AG04449 (cell line): ENCODE data around the gene SLC37A1.

Experiments
- CTCF ChIA-PET: fragments of 350-600 bp; formaldehyde crosslinking; extraction: SDS; loops from one replicate; lab custom pipeline; 2021; ENCODE audit warnings: antibody characterized with exemption; lab: Yijun Ruan, JAX
- POLR2A ChIA-PET: fragments of 400-600, 350-600 bp; formaldehyde crosslinking; extraction: SDS; loops from one replicate; lab custom pipeline; 2020; ENCODE audit warnings: antibody characterized with exemption, inconsistent platforms; lab: Yijun Ruan, JAX
- DNase-seq: peaks from one replicate; pipeline ENCODE4 v3.0.0-alpha.2; 2010; ENCODE audit warnings: low read depth, low spot score
- H3K4me3 ChIP-seq: 2 replicates; pipeline ENCODE4 v1.5.1; 2011; ENCODE audit warnings: low read depth, mild to moderate bottlenecking, control low read depth, low read length
- CTCF ChIP-seq: IDR thresholded peaks from one replicate; pipeline ENCODE4 v1.5.1; 2011; ENCODE audit warnings: mild to moderate bottlenecking, moderate library complexity, low read length, control low read depth, inconsistent platforms; ENCODE audit not compliant: insufficient read depth; ENCODE audit errors: missing control alignments

Gene SLC37A1

DNA sequence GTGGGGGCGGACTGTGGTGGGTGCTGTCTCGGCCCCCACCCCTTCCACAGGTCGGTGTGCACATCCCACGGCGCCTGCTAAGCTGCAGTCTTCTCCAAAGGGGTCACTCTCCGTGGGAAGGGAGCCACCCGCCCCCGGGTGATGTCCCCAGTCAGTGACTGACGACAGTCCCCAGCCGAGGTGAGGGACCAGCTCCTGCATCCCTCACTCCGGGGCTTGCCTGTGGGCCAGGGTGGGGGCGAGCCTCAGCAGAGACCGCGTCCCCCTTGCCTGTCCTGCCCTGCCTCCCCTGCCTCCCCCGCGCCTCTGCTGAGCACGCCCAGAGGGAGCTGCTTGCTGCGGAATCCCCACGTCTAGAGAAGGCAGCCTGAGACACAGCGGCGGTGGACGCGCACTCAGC is 103.8 kb downstream of the SLC37A1 start:
- ChIA-PET POLR2A (no interaction called here), CTCF (no interaction called here)
- no peak for DNase-seq
- no peak for TF ChIP-seq CTCF
- no peak overlapping the region for H3K4me3 ChIP-seq

- CTCF ChIA-PET: interaction anchor here (0.9 kb wide), 1 partner anchor 27 kb away, joined by 3 read pairs; no protein-coding TSS in a partner anchor
- no peak overlapping the region for H3K4me3 ChIP-seq
- POLR2A ChIA-PET: no interaction called here
- no peak for TF ChIP-seq CTCF
- no peak for DNase-seq
Observed at GRCh38 chr21:42618707-42619102, 105.1 kb downstream of the SLC37A1 start.

- no peak overlapping the region for H3K4me3 ChIP-seq
- CTCF ChIA-PET: interaction anchor here (0.9 kb wide), 1 partner anchor 26 kb away, joined by 3 read pairs; no protein-coding TSS in a partner anchor
- no peak for DNase-seq
- no peak for TF ChIP-seq CTCF
- POLR2A ChIA-PET: no interaction called here
Observed at GRCh38 chr21:42619166-42619565, 105.5 kb downstream of the SLC37A1 start.

DNA sequence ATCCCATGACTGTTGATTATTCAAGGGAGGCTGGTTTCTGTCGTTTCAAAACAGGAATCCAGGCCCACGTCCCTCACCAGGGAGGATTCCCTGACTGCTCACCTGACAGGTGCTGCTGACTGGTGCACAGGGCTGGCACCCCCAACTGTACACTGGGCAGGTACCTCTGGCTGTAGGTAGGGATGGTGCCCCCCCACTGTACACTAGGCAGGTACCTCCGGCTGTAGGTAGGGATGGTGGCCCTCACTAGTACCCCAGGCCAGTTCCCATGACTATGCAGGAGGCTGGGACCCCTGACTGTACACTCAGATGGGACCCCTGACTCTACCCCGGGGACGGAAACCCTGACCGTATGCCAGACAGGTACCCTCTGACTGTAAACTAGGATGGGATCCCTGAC is 106.2 kb downstream of the SLC37A1 start:
- DNase-seq: no peak
- ChIA-PET POLR2A (no interaction called here), CTCF (no interaction called here)
- no peak for TF ChIP-seq CTCF
- H3K4me3 ChIP-seq: no peak overlapping the region

DNA sequence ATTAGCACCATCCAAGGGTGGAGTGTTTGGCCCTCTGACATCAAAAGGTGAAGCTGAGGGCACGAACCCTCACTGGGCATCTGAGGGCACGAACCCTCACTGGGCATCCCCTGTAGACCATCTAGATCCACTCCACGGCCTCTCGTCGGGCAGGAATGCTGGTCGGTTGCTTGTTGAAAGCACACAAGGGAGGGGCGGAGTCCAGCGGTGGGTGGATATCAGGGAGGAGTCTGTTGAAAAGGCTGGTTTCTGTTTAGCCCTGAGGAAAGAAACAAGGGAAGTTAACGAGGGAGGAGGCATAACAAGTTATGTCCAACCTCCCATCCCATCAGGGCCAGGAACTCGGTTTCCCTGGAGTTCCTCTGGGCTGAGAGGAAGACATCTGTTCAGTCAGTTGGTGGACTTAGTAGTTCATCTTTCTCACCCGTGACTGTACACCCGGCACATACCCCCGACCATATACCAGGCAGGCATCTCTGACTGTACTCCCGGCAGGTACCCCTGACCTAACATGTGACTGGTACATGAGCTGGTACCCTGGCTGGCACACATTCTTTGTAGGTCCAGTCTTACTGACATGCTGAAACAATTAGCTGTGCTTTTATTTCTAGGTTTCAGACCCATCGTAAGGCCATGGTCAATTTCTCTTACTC is 107.6 kb downstream of the SLC37A1 start:
- no peak for TF ChIP-seq CTCF
- POLR2A ChIA-PET: no interaction called here
- CTCF ChIA-PET: no interaction called here
- H3K4me3 ChIP-seq: no peak overlapping the region
- DNase-seq: no peak

DNA sequence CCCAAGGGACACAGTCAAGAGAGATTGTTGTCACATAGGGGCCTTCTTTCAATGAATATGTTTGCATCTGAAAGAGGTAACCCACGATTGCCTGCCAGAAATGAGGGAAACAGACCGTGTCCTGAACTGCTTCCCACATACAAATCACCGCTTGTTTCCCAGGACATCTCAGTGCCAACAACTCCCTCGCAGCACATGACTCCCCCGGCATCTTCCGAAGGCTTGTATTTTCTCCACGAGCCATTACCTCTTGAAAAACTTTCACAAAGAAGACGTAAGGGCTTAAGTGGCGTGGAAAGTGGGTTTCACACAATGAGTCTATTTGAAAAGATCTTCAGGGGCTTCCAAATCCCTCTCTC is 108.1 kb downstream of the SLC37A1 start:
- POLR2A ChIA-PET: no interaction called here
- no peak overlapping the region for H3K4me3 ChIP-seq
- DNase-seq: no peak
- no peak for TF ChIP-seq CTCF
- CTCF ChIA-PET: no interaction called here
